ENCODE data around the gene ZFAND3. TPM values are rescaled to one million over a fixed set of nuclear protein-coding genes. Genes with fewer than 3 reads are reported as not detected.

ZFAND3 gene
- total RNA-seq, 1 experiment from 2014 or later = 22.2 TPM

DNA sequence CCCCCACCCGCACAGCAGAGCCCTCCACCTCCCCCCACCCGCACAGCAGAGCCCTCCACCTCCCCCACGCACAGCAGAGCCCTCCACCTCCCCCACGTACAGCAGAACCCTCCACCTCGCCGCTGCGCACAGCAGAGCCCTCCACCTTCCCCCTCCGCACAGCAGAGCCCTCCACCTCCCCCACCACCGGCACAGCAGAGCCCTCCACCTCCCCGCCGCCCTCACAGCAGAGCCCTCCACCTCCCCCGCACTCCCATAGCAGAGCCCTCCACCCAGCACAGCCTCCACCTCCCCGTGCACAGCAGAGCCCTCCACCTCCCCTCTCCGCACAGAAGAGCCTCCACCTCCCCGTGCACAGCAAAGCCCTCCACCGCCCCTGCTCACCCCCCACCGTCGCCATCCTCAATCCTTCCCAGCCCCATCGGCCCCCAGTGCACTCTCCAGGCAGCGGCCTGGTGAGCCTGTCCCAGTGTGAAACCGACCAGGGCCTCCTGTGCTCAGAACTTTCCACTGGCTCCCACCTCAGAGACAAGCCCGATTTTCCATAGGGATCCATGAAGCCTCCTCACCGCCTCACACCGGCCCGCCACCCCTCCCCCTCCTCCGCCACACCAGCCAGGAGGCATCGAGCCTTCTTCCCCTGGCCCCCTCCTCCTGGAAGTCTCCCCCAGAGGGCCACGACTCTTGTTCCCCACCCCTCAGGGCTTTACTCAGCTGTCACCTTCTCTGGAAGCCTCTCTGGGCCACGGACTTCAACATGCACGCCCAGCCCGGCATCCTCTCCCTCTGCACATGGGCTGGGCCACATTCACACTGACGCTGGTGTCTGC, 347.1 kb downstream of the ZFAND3 start:
- no peaks in the 10 kb centered on the region for H3K79me2 ChIP-seq (ENCODE audit: low read length)
- no peaks in the 10 kb centered on the region for H3K36me3 ChIP-seq (ENCODE audit: low read depth, low read length)
- no peaks in the 10 kb centered on the region for H3K4me1 ChIP-seq (ENCODE audit: insufficient read depth, low read length)
- ATAC-seq (no peak), DNase-seq (no peak)
- no TSS peak for BruUV-seq (replicated peaks)
- intact Hi-C loops (cut with micrococcal nuclease) = no loop called here
- ChIA-PET CTCF (no interaction called here), POLR2A (ENCODE audit: unreplicated experiment) (no interaction called here)
- H3K9me2 ChIP-seq (replicated peaks; ENCODE audit: low read length) = no peaks in the 10 kb centered on the region
- no peak overlapping the region for H3K4me3 ChIP-seq (ENCODE audit: low read length)
- no peaks in the 10 kb centered on the region for H3K27me3 ChIP-seq (ENCODE audit: low read length)
- no peak overlapping the region for H3K27ac ChIP-seq (ENCODE audit: low read length)
- H3K4me2 ChIP-seq (ENCODE audit: low read length) = no peak overlapping the region
- no peak overlapping the region for H3K9ac ChIP-seq (ENCODE audit: low read length)
- H3K9me3 ChIP-seq (ENCODE audit: low read length) = no peaks in the 10 kb centered on the region
- TF ChIP-seq, protein P1, sequence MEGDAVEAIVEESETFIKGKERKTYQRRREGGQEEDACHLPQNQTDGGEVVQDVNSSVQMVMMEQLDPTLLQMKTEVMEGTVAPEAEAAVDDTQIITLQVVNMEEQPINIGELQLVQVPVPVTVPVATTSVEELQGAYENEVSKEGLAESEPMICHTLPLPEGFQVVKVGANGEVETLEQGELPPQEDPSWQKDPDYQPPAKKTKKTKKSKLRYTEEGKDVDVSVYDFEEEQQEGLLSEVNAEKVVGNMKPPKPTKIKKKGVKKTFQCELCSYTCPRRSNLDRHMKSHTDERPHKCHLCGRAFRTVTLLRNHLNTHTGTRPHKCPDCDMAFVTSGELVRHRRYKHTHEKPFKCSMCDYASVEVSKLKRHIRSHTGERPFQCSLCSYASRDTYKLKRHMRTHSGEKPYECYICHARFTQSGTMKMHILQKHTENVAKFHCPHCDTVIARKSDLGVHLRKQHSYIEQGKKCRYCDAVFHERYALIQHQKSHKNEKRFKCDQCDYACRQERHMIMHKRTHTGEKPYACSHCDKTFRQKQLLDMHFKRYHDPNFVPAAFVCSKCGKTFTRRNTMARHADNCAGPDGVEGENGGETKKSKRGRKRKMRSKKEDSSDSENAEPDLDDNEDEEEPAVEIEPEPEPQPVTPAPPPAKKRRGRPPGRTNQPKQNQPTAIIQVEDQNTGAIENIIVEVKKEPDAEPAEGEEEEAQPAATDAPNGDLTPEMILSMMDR (conservative IDR thresholded peaks at IDR 0.05; ENCODE audit: low read depth, low read length) = no peak
- TF ChIP-seq EZH2phosphoT487 (IDR thresholded peaks at IDR 0.05; ENCODE audit: borderline replicate concordance, low read length) = no peak
- no peak for TF ChIP-seq EZH2 (IDR thresholded peaks at IDR 0.05; ENCODE audit: low read length, unreplicated experiment)
- no peaks in the 10 kb centered on the region for H3F3A ChIP-seq (ENCODE audit: low read length, unreplicated experiment)
- H4K20me1 ChIP-seq (ENCODE audit: low read length) = no peaks in the 10 kb centered on the region
- H2AFZ ChIP-seq (ENCODE audit: low read length) = no peak overlapping the region

DNA sequence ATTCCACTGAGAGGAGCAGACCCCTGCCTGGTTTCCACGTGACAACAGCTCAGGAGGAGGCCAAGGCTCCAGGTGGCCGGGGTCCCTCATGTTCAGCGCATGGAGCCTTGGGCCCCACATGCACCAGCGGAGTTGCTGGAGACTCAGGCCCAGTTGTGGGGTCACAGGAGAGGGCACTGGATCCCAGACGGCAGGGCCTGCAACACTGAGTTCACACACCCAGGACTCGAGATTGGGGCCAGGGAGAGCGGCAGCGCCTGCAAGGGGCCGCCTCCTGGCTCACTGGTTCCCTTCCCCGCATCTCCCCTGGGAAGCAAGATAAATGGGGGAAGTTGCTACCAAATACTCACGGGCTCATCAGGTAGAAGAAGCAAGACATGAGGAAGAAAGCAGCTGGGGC, 348.1 kb downstream of the ZFAND3 start:
- CTCF ChIA-PET = no interaction called here
- POLR2A ChIA-PET (ENCODE audit: unreplicated experiment) = no interaction called here

DNA sequence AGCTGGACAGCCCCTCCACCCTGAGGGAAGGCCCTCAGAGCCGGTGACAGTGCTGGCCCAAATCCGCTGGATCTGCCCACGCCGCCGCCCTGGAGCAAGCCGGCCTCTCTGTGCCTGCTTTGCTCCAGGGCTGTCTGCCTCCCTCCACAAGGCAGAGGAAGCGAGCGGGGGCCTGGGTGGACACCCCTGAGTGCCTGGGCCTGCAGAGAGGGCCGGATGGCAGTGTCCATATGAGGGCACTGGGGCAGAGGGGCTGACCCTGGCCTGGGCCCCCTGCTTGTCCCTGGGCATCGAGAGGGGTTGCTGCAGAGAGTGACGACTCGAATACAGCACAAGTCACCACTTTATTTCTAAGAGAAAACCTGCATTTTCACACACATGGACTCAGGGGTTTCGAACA, 348.6 kb downstream of the ZFAND3 start:
- Histone ChIP-seq H3K4me1 (ENCODE audit: insufficient read depth, low read length) (no peaks in the 10 kb centered on the region), H3F3A (ENCODE audit: low read length, unreplicated experiment) (no peaks in the 10 kb centered on the region), H3K79me2 (ENCODE audit: low read length) (no peaks in the 10 kb centered on the region), H3K27ac (ENCODE audit: low read length) (no peak overlapping the region), H3K36me3 (ENCODE audit: low read depth, low read length) (no peaks in the 10 kb centered on the region), H3K9me2 (replicated peaks; ENCODE audit: low read length) (no peaks in the 10 kb centered on the region), H3K9me3 (ENCODE audit: low read length) (no peaks in the 10 kb centered on the region), H3K4me2 (ENCODE audit: low read length) (no peak overlapping the region), H4K20me1 (ENCODE audit: low read length) (no peaks in the 10 kb centered on the region), H3K9ac (ENCODE audit: low read length) (no peak overlapping the region), H3K27me3 (ENCODE audit: low read length) (no peaks in the 10 kb centered on the region), H2AFZ (ENCODE audit: low read length) (no peak overlapping the region), H3K4me3 (ENCODE audit: low read length) (no peak overlapping the region)
- ATAC-seq (no peak), DNase-seq (no peak)
- no peak for TF ChIP-seq EZH2phosphoT487 (IDR thresholded peaks at IDR 0.05; ENCODE audit: borderline replicate concordance, low read length)
- no peak for TF ChIP-seq EZH2 (IDR thresholded peaks at IDR 0.05; ENCODE audit: low read length, unreplicated experiment)
- TF ChIP-seq, protein P1 (conservative IDR thresholded peaks at IDR 0.05; ENCODE audit: low read depth, low read length) = no peak
- no TSS peak for BruUV-seq (replicated peaks)
- CTCF ChIA-PET = no interaction called here
- POLR2A ChIA-PET (ENCODE audit: unreplicated experiment) = no interaction called here
- intact Hi-C loops (cut with micrococcal nuclease) = no loop called here

More for the DNA sequence above, 348.1 kb downstream of the ZFAND3 start:
- H3K36me3 ChIP-seq (ENCODE audit: low read depth, low read length) = no peaks in the 10 kb centered on the region
- no peaks in the 10 kb centered on the region for H4K20me1 ChIP-seq (ENCODE audit: low read length)
- no peak for TF ChIP-seq EZH2 (IDR thresholded peaks at IDR 0.05; ENCODE audit: low read length, unreplicated experiment)
- TF ChIP-seq, protein P1 (conservative IDR thresholded peaks at IDR 0.05; ENCODE audit: low read depth, low read length) = no peak
- no peaks in the 10 kb centered on the region for H3K9me2 ChIP-seq (replicated peaks; ENCODE audit: low read length)
- ATAC-seq = no peak
- no peak overlapping the region for H3K27ac ChIP-seq (ENCODE audit: low read length)
- intact Hi-C loops (cut with micrococcal nuclease) = no loop called here
- H3K9ac ChIP-seq (ENCODE audit: low read length) = no peak overlapping the region
- H3K4me1 ChIP-seq (ENCODE audit: insufficient read depth, low read length) = no peaks in the 10 kb centered on the region
- no peaks in the 10 kb centered on the region for H3K79me2 ChIP-seq (ENCODE audit: low read length)
- no peaks in the 10 kb centered on the region for H3F3A ChIP-seq (ENCODE audit: low read length, unreplicated experiment)
- H2AFZ ChIP-seq (ENCODE audit: low read length) = no peak overlapping the region
- no TSS peak for BruUV-seq (replicated peaks)
- DNase-seq = no peak
- no peak overlapping the region for H3K4me3 ChIP-seq (ENCODE audit: low read length)
- no peak overlapping the region for H3K4me2 ChIP-seq (ENCODE audit: low read length)
- H3K27me3 ChIP-seq (ENCODE audit: low read length) = no peaks in the 10 kb centered on the region
- no peaks in the 10 kb centered on the region for H3K9me3 ChIP-seq (ENCODE audit: low read length)

All from PC-3 (cell line).